ENCODE results near the gene ANKRD33B.

Gene ANKRD33B

GRCh38 chr5:10631316-10631996 lies 67.6 kb downstream of the ANKRD33B start:
- TF ChIP-seq GATA3 (IDR thresholded peaks at IDR 0.05; ENCODE audit: low read depth, low read length) (no peak), GATA2 (IDR thresholded peaks at IDR 0.05; ENCODE audit: low read depth, low read length) (no peak)

DNA sequence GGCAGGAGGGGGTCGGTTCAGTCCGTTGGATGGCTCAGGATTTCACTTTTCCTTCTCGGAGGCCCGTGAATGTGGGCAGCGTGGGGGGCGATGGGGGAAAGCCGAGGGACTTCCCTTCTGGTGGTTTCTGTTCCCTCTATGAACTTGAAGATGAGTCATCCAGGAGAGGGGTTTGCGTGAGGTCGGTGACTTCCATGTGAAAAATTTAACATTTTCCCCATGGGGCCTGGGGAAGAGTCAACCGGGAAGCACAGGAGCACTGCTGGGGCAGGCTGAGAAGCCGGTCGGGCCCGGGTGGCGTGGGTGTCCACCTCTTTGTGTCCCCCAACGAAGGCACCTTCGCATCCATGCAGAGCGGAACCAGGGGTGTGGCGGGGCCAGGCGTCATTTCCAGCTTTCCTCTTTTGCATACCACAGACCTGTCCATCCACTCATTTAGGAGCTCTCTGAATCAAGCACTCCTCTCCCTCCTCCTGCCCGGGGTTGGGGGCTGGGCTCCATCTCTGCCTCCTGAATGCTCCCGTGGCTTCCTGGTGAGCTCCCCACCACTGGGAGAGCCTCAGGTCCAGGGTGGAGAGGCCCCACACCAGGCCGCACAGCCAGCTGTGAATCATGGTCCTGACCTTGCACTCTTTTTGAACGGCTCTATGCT lies 68.4 kb downstream of the ANKRD33B start:
- no peak for TF ChIP-seq GATA3 (IDR thresholded peaks at IDR 0.05; ENCODE audit: low read depth, low read length)
- no peak for TF ChIP-seq GATA2 (IDR thresholded peaks at IDR 0.05; ENCODE audit: low read depth, low read length)

DNA sequence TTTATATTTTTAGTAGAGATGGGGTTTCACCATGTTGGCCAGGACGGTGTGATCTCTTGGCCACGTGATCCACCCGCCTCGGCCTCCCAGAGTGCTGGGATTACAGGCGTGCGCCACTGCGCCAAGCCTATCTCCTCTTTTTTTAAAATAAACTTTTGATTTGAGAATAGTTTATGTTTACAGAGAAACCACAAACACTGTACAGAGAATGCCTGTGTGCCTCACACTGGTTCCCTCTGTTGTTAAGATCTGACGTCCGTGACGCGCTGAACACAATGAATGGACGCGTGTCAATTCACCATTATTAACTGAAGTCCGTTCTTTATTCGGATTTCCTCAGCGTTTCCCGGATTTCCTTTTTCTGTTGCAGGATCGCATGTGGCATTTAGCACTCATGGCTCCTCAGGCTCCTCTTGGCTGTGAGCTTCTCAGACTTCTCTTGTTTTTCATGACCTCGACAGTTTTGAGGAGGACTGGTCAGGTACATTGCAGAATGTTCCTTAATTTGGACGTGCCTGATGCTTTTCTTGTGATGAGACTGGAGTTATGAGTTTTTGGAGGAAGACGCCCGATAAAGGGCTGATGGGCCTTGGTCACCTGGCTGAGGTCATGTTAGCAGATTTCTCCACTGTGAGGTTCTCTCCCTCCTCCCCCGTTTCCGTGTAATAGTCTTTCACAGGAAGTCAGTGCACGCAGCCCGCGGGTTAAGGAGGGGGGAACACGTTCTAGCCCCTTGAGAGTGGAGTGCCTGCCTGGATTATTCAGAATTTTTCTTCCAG lies 69.6 kb downstream of the ANKRD33B start:
- TF ChIP-seq GATA3 (IDR thresholded peaks at IDR 0.05; ENCODE audit: low read depth, low read length) (no peak), GATA2 (IDR thresholded peaks at IDR 0.05; ENCODE audit: low read depth, low read length) (no peak)

DNA sequence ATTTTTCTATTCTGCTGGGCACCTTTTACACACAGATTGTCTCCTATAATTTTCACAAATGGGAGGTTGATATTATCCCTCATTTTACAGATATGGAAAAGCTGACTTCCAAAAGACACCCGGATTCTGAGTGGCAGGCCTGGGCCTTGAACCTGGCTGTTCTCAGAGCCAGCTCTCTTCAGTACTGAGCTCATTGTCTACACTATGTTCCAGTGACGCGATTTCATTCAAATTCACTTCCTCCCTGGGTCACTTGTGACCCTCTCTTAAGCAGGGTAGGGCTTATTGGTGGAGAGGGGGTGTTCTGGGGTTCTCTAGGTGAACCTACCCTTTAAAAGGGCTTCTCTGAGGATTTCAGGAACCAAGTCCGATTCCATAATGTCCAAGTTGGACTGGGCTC lies 70.2 kb downstream of the ANKRD33B start:
- TF ChIP-seq GATA3 (IDR thresholded peaks at IDR 0.05; ENCODE audit: low read depth, low read length) (no peak), GATA2 (IDR thresholded peaks at IDR 0.05; ENCODE audit: low read depth, low read length) (no peak)

- no peak for TF ChIP-seq GATA2 (IDR thresholded peaks at IDR 0.05; ENCODE audit: low read depth, low read length)
- no peak for TF ChIP-seq GATA3 (IDR thresholded peaks at IDR 0.05; ENCODE audit: low read depth, low read length)
Observed at GRCh38 chr5:10634562-10634961, 70.7 kb downstream of the ANKRD33B start.

- TF ChIP-seq GATA2 (IDR thresholded peaks at IDR 0.05; ENCODE audit: low read depth, low read length), result no peak
- TF ChIP-seq GATA3 (IDR thresholded peaks at IDR 0.05; ENCODE audit: low read depth, low read length), result no peak
Observed at GRCh38 chr5:10635257-10635866, 71.5 kb downstream of the ANKRD33B start.

- TF ChIP-seq GATA3 (IDR thresholded peaks at IDR 0.05; ENCODE audit: low read depth, low read length) (no peak), GATA2 (IDR thresholded peaks at IDR 0.05; ENCODE audit: low read depth, low read length) (no peak)
Observed at GRCh38 chr5:10635867-10636350, 72.0 kb downstream of the ANKRD33B start.

GRCh38 chr5:10636363-10637142 lies 72.7 kb downstream of the ANKRD33B start:
- TF ChIP-seq GATA2 (IDR thresholded peaks at IDR 0.05; ENCODE audit: low read depth, low read length) (no peak), GATA3 (IDR thresholded peaks at IDR 0.05; ENCODE audit: low read depth, low read length) (no peak)

- TF ChIP-seq GATA2 (IDR thresholded peaks at IDR 0.05; ENCODE audit: low read depth, low read length) (no peak), GATA3 (IDR thresholded peaks at IDR 0.05; ENCODE audit: low read depth, low read length) (no peak)
Observed at GRCh38 chr5:10637944-10638343, 74.1 kb downstream of the ANKRD33B start.

GRCh38 chr5:10639846-10640368 lies 76.0 kb downstream of the ANKRD33B start:
- TF ChIP-seq GATA2 (IDR thresholded peaks at IDR 0.05; ENCODE audit: low read depth, low read length) (no peak), GATA3 (IDR thresholded peaks at IDR 0.05; ENCODE audit: low read depth, low read length) (no peak)

DNA sequence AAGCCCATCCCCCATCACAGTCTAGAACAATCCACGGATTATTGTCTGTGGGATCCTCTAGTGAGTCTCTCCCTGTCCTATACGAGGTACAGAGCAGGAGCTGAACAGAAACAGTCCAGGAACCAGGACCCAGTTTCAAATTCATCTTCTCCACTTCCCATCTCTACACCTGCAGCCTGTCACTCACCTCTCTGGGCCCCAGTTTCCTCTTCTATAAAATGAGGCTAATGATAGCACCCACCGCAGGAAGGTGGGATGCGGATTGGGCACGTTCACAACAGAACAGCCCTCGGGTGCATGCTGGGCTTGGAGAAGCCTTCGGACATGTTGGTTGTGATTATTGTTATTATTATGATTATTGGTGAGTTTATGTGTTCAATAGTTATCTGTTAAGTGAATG lies 78.5 kb downstream of the ANKRD33B start:
- TF ChIP-seq GATA3 (IDR thresholded peaks at IDR 0.05; ENCODE audit: low read depth, low read length) (no peak), GATA2 (IDR thresholded peaks at IDR 0.05; ENCODE audit: low read depth, low read length) (no peak)

DNA sequence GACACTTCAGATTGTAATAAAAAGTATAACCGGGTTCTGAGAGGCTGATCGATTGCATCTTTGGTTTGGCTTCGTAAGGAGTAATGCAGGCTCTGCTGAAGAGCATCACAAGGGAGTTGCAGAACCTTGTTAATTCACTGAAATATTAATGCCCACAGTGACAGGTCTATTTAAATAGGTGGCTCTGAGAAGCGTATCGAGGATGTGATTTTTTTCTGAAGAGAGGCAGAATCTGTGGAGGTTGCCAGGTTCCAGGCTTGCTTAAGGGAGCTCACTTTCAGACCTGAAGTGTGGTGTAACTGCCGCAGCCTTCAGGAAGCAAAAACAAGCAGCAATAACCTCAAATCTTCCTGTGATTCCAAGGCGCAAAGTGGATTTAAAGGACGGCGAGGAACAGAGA lies 80.3 kb downstream of the ANKRD33B start:
- no peak for TF ChIP-seq GATA2 (IDR thresholded peaks at IDR 0.05; ENCODE audit: low read depth, low read length)
- TF ChIP-seq GATA3 (IDR thresholded peaks at IDR 0.05; ENCODE audit: low read depth, low read length), result no peak

- no peak for TF ChIP-seq GATA2 (IDR thresholded peaks at IDR 0.05; ENCODE audit: low read depth, low read length)
- TF ChIP-seq GATA3 (IDR thresholded peaks at IDR 0.05; ENCODE audit: low read depth, low read length), result no peak
Observed at GRCh38 chr5:10645146-10645545, 81.3 kb downstream of the ANKRD33B start.
